ENCODE results near the gene STK24. TPM values are rescaled to one million over a fixed set of nuclear protein-coding genes. Genes with fewer than 3 reads are reported as not detected.

The STK24 gene
- polyA plus RNA-seq, 1 experiment, result 44.0 TPM

DNA sequence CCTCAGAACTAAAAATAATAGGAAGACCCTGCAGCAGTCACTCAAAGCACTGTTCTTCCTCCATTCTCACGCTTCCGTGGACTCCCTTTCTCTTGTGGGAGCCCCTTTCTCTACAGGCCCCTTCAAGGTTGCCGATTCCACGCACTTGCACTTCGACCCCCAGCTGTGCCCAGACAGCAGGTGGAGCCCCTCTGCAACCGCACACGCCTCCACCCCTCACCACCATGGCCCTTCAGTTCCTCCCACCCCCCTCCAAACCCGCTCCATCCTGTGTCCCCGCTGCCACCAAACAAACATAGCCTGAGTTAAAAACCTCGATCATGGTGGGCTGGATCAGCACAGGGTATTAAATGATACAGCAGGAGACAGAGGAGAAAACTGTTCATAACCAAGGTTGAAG is 102.6 kb downstream of the STK24 start:
- ChIA-PET CTCF (no interaction called here), POLR2A (no interaction called here)
- TF ChIP-seq, protein P1, sequence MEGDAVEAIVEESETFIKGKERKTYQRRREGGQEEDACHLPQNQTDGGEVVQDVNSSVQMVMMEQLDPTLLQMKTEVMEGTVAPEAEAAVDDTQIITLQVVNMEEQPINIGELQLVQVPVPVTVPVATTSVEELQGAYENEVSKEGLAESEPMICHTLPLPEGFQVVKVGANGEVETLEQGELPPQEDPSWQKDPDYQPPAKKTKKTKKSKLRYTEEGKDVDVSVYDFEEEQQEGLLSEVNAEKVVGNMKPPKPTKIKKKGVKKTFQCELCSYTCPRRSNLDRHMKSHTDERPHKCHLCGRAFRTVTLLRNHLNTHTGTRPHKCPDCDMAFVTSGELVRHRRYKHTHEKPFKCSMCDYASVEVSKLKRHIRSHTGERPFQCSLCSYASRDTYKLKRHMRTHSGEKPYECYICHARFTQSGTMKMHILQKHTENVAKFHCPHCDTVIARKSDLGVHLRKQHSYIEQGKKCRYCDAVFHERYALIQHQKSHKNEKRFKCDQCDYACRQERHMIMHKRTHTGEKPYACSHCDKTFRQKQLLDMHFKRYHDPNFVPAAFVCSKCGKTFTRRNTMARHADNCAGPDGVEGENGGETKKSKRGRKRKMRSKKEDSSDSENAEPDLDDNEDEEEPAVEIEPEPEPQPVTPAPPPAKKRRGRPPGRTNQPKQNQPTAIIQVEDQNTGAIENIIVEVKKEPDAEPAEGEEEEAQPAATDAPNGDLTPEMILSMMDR (IDR thresholded peaks at IDR 0.05; ENCODE audit: low read depth, low read length), result no peak
- no peak for DNase-seq (ENCODE audit: low read depth, low spot score)
- H3K27me3 ChIP-seq (ENCODE audit: control insufficient read depth, insufficient read depth, low read length), result no peaks in the 10 kb centered on the region
- no peak overlapping the region for H3K4me3 ChIP-seq (ENCODE audit: low read depth, low read length)
- no peak overlapping the region for H3K27ac ChIP-seq (ENCODE audit: low read depth, low read length)
- peaks cover 4% of the 10 kb centered on the region; the same call in 1 of the 2 replicates for H3K9me3 ChIP-seq (ENCODE audit: control insufficient read depth, insufficient read depth, low read length)

DNA sequence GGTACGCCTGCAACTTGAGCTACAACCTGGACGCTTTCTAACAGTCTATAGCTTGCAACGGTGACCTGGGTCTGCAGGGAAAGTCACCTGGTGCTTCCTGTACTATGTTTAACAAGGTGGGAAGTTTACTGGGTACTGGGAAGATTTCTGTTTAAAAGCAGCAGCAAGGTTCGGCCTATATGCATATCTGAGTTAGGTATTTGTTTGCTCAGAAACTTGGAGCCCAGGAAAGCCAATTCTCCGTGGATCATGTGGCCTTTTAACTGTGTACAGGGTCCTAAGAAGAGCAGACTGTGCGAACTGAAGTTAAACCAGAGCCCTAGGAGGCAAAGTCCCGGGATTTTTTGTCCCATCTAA is 103.1 kb downstream of the STK24 start:
- H3K27ac ChIP-seq (ENCODE audit: low read depth, low read length), result no peak overlapping the region
- ChIA-PET CTCF (no interaction called here), POLR2A (no interaction called here)
- TF ChIP-seq, protein P1 (IDR thresholded peaks at IDR 0.05; ENCODE audit: low read depth, low read length), result no peak
- H3K27me3 ChIP-seq (ENCODE audit: control insufficient read depth, insufficient read depth, low read length), result no peaks in the 10 kb centered on the region
- DNase-seq (ENCODE audit: low read depth, low spot score), result no peak
- no peak overlapping the region for H3K4me3 ChIP-seq (ENCODE audit: low read depth, low read length)
- peaks cover 4% of the 10 kb centered on the region; the same call in 1 of the 2 replicates for H3K9me3 ChIP-seq (ENCODE audit: control insufficient read depth, insufficient read depth, low read length)

DNA sequence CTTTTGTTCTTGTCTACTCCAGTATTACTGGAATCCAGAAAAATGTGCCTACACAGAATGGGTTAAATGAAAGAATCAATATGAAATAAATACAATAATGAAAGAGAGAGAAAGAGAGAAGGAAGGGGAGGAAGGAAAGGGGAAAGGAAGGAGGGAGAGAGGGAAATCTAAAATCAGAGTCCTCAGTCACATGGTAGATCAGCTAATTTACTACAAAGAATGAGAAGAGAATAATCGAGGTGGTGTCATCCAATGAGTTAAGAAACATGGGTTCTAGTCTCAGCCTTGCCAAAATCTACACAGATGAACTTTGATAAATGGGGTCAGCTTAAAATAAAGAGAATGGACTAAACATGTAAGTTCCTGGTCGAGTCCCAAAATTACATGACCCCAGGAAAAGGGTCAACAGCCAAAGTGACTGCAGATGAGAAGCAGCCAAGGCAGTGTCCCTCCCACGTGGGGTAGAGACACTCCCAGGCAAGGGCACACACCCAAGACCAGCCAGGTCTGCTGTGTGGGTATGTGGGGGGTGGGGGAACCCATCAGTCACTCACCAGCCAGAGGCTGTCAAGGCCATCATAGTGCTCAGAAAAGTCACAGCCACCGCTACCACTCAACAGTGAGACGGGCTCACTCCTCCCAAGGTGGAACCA is 103.6 kb downstream of the STK24 start:
- Histone ChIP-seq H3K27me3 (ENCODE audit: control insufficient read depth, insufficient read depth, low read length) (no peaks in the 10 kb centered on the region), H3K4me3 (ENCODE audit: low read depth, low read length) (no peak overlapping the region), H3K27ac (ENCODE audit: low read depth, low read length) (no peak overlapping the region), H3K9me3 (ENCODE audit: control insufficient read depth, insufficient read depth, low read length) (peaks cover 4% of the 10 kb centered on the region; the same call in 1 of the 2 replicates)
- TF ChIP-seq, protein P1 (IDR thresholded peaks at IDR 0.05; ENCODE audit: low read depth, low read length), result no peak
- DNase-seq (ENCODE audit: low read depth, low spot score), result no peak
- ChIA-PET CTCF (no interaction called here), POLR2A (no interaction called here)

DNA sequence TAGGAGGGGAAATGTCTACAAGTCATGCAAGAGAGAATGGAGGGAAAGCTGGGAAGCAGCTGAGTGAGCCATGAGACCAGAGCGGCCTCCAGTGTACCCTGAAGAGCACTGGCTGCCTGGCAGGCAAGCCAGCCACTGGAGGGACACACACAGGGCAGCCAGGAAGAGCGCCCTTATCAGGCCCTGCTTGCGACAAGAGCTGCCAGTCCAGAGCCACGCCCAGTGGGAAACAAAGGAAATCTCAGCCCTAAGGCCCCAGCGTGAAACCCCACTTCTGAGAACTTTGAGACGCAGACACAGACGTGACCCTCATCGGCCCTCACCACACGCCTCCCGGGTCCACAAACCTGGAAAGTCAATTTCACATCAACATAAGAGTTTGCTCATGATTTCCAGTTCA is 105.0 kb downstream of the STK24 start:
- ChIA-PET CTCF (interaction anchor here (1.1 kb wide), 1 partner anchor 26 kb away, joined by 3 read pairs; no protein-coding TSS in a partner anchor), POLR2A (no interaction called here)
- H3K9me3 ChIP-seq (ENCODE audit: control insufficient read depth, insufficient read depth, low read length), result peaks cover 4% of the 10 kb centered on the region; the same call in 1 of the 2 replicates
- no peaks in the 10 kb centered on the region for H3K27me3 ChIP-seq (ENCODE audit: control insufficient read depth, insufficient read depth, low read length)
- H3K4me3 ChIP-seq (ENCODE audit: low read depth, low read length), result no peak overlapping the region
- no peak overlapping the region for H3K27ac ChIP-seq (ENCODE audit: low read depth, low read length)
- no peak for DNase-seq (ENCODE audit: low read depth, low spot score)
- TF ChIP-seq, protein P1 (IDR thresholded peaks at IDR 0.05; ENCODE audit: low read depth, low read length), result no peak

DNA sequence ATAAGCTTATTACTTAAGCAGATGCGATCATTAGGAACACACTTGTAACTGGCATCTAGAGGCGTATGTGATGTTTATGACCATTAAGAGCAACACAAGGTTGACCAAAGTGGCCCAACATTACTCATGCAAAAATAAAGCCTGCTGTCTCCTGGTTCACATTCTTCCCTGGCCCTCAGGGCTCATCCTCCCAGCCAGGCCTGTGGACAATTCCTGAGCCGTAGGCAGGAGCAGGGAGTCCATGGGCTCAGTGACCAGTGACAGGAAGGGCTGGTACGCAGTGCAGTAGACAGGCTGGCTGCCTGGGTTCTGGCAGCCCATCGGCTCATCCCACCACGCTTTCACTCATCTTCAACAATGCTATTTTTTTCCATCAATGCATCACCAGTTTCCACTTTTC is 106.0 kb downstream of the STK24 start:
- Histone ChIP-seq H3K4me3 (ENCODE audit: low read depth, low read length) (no peak overlapping the region), H3K27me3 (ENCODE audit: control insufficient read depth, insufficient read depth, low read length) (no peaks in the 10 kb centered on the region), H3K9me3 (ENCODE audit: control insufficient read depth, insufficient read depth, low read length) (peaks cover 4% of the 10 kb centered on the region; the same call in 1 of the 2 replicates), H3K27ac (ENCODE audit: low read depth, low read length) (no peak overlapping the region)
- ChIA-PET CTCF (interaction anchor here (1.1 kb wide), 1 partner anchor 25 kb away, joined by 3 read pairs; no protein-coding TSS in a partner anchor), POLR2A (no interaction called here)
- TF ChIP-seq, protein P1 (IDR thresholded peaks at IDR 0.05; ENCODE audit: low read depth, low read length), result no peak
- no peak for DNase-seq (ENCODE audit: low read depth, low spot score)

Data from AG04450 (cell line).